HepG2 (cell line): ENCODE data around the gene TMCC1. TPM values are rescaled to one million over a fixed set of nuclear protein-coding genes. Genes with fewer than 3 reads are reported as not detected.
A peak's percentile ranks its signal among the peaks of the same experiment; 100 is the strongest.

ENCODE experiments used
- ARNT2 ChIP-seq: sonication (generic); formaldehyde crosslinking; IDR thresholded peaks from 2 replicates; pipeline ENCODE4 v1.8.0; 2022; ENCODE audit warnings: mild to moderate bottlenecking, low read depth, missing genetic modification reagents, moderate library complexity
- CREM ChIP-seq, 2 experiments: sonication (generic) in 1 of 2; formaldehyde crosslinking in 1 of 2; IDR thresholded peaks; 2 replicates each; pipeline versions ENCODE4 v1.4.0 to v1.6.1; 2016 to 2020; ENCODE audit warnings: antibody characterized with exemption in 1 of 2, mild to moderate bottlenecking in 1 of 2, missing genetic modification reagents in 1 of 2
- DMAP1 ChIP-seq: IDR thresholded peaks from 2 replicates; pipeline ENCODE4 v1.6.1; 2016
- E2F2 ChIP-seq: sonication (generic); formaldehyde crosslinking; IDR thresholded peaks from 2 replicates; pipeline ENCODE4 v1.4.0; 2020; ENCODE audit warnings: missing genetic modification reagents, borderline replicate concordance
- HNRNPLL ChIP-seq: fragments of 200-400 bp; formaldehyde crosslinking; IDR thresholded peaks from 2 replicates; pipeline ENCODE4 v1.6.1; 2017; ENCODE audit warnings: mild to moderate bottlenecking, low read depth, low read length; ENCODE audit not compliant: poor library complexity, severe bottlenecking
- IKZF4 ChIP-seq: sonication (generic); formaldehyde crosslinking; IDR thresholded peaks from 2 replicates; pipeline ENCODE4 v1.5.1; 2020; ENCODE audit warnings: borderline replicate concordance, mild to moderate bottlenecking, low read depth, missing genetic modification reagents; ENCODE audit errors: not compliant biosample characterization
- IRF2 ChIP-seq: IDR thresholded peaks from 2 replicates; pipeline ENCODE4 v1.6.1; 2018; ENCODE audit warnings: missing genetic modification reagents, missing compliant biosample characterization
- KLF15 ChIP-seq: sonication (generic); formaldehyde crosslinking; IDR thresholded peaks from 2 replicates; pipeline ENCODE4 v1.8.1; 2023; ENCODE audit warnings: borderline replicate concordance, mild to moderate bottlenecking, inconsistent platforms, missing genetic modification reagents, mixed read lengths
- MNT ChIP-seq: fragments of 450-650 bp; IDR thresholded peaks from 2 replicates; pipeline ENCODE4 v1.6.1; 2016
- PHB2 ChIP-seq: fragments of 450-650 bp; IDR thresholded peaks from 2 replicates; pipeline ENCODE4 v1.6.1; 2018; ENCODE audit not compliant: partially characterized antibody
- RARA ChIP-seq: IDR thresholded peaks from 2 replicates; pipeline ENCODE4 v1.6.1; 2016; ENCODE audit warnings: missing genetic modification reagents, missing compliant biosample characterization
- SAP130 ChIP-seq: IDR thresholded peaks from 2 replicates; pipeline ENCODE4 v1.6.1; 2016; ENCODE audit warnings: low read depth
- SP4 ChIP-seq: sonication (generic); formaldehyde crosslinking; IDR thresholded peaks from 2 replicates; pipeline ENCODE4 v1.8.1; 2023; ENCODE audit warnings: mild to moderate bottlenecking, missing genetic modification reagents
- ZFAT ChIP-seq: sonication (generic); formaldehyde crosslinking; conservative IDR thresholded peaks from 2 replicates; pipeline ENCODE4 v1.8.1; 2023; ENCODE audit warnings: missing genetic modification reagents, inconsistent platforms
- ZNF232 ChIP-seq: sonication (generic); formaldehyde crosslinking; IDR thresholded peaks from 2 replicates; pipeline ENCODE4 v1.4.0; 2020; ENCODE audit warnings: missing genetic modification reagents, borderline replicate concordance
- ZNF329 ChIP-seq: sonication (generic); formaldehyde crosslinking; IDR thresholded peaks from 2 replicates; pipeline ENCODE4 v1.9.0; 2021; ENCODE audit warnings: low read depth, mild to moderate bottlenecking, missing genetic modification reagents
- ZNF33B ChIP-seq: sonication (generic); formaldehyde crosslinking; IDR thresholded peaks from 2 replicates; pipeline ENCODE4 v1.5.1; 2020; ENCODE audit warnings: mild to moderate bottlenecking, missing genetic modification reagents
- polyA plus RNA-seq, 8 experiments: library from polyadenylated mRNA; depleted of rRNA in 3 of 8; stranded (reverse) in 7 of 8; unstranded in 1 of 8; fragments of >200 nt; fragmentation: Illumina TruSeq in 4 of 8; extraction: Trizol in 4 of 8; gene quantifications; 2 replicates each; pipeline versions ENCODE4 v1.2.1 to v1.2.3, GENCODE V29; 2011 to 2016; ENCODE audit warnings: low read depth in 4 of 8, missing spikeins in 1 of 8, mixed read lengths in 1 of 8; ENCODE audit not compliant: insufficient read depth in 1 of 8
- total RNA-seq, 5 experiments: library from RNA; depleted of rRNA; stranded (reverse); fragments of >200 nt; fragmentation: Illumina TruSeq; extraction: Trizol; gene quantifications; 2 replicates each; pipeline ENCODE4 v1.2.3, GENCODE V29; 2016; ENCODE audit warnings: low read depth in 1 of 5
- TF ChIP-seq, protein P1 (sequence below): sonication (generic); formaldehyde crosslinking; IDR thresholded peaks from 2 replicates; pipeline ENCODE4 v1.5.1; 2020; ENCODE audit warnings: missing genetic modification reagents, mild to moderate bottlenecking, borderline replicate concordance
- TF ChIP-seq, protein P2 (sequence below): sonication (generic); formaldehyde crosslinking; IDR thresholded peaks from 2 replicates; pipeline ENCODE4 v1.5.0; 2020; ENCODE audit warnings: mild to moderate bottlenecking, missing genetic modification reagents, borderline replicate concordance
- TF ChIP-seq, protein P3 (sequence below): sonication (generic); formaldehyde crosslinking; IDR thresholded peaks from 2 replicates; pipeline ENCODE4 v1.8.0; 2022; ENCODE audit warnings: missing genetic modification reagents, low read depth, mild to moderate bottlenecking, borderline replicate concordance

Gene TMCC1
- total and polyA plus RNA-seq, 2 of the 13 experiments (the other 11 are each of a cell fraction or from before 2014, with no cell fraction given), result 12.1 to 264 TPM

DNA sequence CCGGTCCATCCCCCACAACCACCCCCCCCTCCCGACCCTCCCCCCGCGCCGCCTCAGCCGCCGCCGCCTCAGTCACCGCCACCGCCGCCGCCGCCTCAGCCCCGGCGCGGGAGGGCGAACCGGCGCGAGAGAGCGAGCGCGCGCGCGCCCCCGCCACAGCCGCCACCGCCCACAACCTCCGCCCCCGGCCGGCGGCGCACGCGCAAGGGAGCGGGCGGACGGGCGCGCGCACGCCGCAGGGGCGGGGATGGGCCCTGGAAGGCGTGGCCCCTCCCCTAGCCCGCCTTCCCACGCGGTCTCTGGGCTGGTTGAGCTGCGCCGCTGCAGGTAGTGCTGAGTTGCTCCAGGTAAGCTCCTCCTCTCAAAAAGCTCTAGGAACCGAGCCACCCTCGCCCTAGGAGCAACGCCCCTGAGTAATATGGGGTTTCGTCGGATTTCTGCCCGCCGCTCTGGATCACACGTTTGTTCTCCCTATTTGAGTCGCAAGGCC lies at the start of gene TMCC1 (continued):
- TF ChIP-seq, protein P1, sequence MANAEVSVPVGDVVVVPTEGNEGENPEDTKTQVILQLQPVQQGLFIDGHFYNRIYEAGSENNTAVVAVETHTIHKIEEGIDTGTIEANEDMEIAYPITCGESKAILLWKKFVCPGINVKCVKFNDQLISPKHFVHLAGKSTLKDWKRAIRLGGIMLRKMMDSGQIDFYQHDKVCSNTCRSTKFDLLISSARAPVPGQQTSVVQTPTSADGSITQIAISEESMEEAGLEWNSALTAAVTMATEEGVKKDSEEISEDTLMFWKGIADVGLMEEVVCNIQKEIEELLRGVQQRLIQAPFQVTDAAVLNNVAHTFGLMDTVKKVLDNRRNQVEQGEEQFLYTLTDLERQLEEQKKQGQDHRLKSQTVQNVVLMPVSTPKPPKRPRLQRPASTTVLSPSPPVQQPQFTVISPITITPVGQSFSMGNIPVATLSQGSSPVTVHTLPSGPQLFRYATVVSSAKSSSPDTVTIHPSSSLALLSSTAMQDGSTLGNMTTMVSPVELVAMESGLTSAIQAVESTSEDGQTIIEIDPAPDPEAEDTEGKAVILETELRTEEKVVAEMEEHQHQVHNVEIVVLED (CRISPR knock-in tag), result peak; percentile 63; the same call in 1 of the 2 replicates
- TF ChIP-seq, protein P2, sequence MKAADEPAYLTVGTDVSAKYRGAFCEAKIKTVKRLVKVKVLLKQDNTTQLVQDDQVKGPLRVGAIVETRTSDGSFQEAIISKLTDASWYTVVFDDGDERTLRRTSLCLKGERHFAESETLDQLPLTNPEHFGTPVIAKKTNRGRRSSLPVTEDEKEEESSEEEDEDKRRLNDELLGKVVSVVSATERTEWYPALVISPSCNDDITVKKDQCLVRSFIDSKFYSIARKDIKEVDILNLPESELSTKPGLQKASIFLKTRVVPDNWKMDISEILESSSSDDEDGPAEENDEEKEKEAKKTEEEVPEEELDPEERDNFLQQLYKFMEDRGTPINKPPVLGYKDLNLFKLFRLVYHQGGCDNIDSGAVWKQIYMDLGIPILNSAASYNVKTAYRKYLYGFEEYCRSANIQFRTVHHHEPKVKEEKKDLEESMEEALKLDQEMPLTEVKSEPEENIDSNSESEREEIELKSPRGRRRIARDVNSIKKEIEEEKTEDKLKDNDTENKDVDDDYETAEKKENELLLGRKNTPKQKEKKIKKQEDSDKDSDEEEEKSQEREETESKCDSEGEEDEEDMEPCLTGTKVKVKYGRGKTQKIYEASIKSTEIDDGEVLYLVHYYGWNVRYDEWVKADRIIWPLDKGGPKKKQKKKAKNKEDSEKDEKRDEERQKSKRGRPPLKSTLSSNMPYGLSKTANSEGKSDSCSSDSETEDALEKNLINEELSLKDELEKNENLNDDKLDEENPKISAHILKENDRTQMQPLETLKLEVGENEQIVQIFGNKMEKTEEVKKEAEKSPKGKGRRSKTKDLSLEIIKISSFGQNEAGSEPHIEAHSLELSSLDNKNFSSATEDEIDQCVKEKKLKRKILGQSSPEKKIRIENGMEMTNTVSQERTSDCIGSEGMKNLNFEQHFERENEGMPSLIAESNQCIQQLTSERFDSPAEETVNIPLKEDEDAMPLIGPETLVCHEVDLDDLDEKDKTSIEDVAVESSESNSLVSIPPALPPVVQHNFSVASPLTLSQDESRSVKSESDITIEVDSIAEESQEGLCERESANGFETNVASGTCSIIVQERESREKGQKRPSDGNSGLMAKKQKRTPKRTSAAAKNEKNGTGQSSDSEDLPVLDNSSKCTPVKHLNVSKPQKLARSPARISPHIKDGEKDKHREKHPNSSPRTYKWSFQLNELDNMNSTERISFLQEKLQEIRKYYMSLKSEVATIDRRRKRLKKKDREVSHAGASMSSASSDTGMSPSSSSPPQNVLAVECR (CRISPR knock-in tag), result peak; percentile 7; the same call in 1 of the 2 replicates
- TF ChIP-seq ARNT2 (CRISPR knock-in tag) (no peak), DMAP1 (CRISPR knock-in tag) (0 out of 2 replicates have a peak, but pooled peaks have one; percentile 29), ZNF232 (CRISPR knock-in tag) (peak; percentile 59; the same call in 1 of the 2 replicates), KLF15 (no peak), ZNF33B (CRISPR knock-in tag) (0 out of 2 replicates have a peak, but pooled peaks have one; percentile 24), ZFAT (CRISPR knock-in tag) (no peak), ZNF329 (0 out of 2 replicates have a peak, but pooled peaks have one; percentile 3), IRF2 (CRISPR knock-in tag) (0 out of 2 replicates have a peak, but pooled peaks have one; percentile 41), HNRNPLL (peak; percentile 21), IKZF4 (CRISPR knock-in tag) (no peak), SAP130 (CRISPR knock-in tag) (peak; percentile 50), SP4 (CRISPR knock-in tag) (peak; percentile 67), MNT (peak; percentile 25; the same call in 1 of the 2 replicates), PHB2 (no peak), E2F2 (CRISPR knock-in tag) (0 out of 2 replicates have a peak, but pooled peaks have one; percentile 35), CREM (IDR thresholded peaks at IDR 0.05) (no peak), CREM (CRISPR knock-in tag; IDR thresholded peaks at IDR 0.05) (no peak), RARA (0 out of 2 replicates have a peak, but pooled peaks have one; percentile 20)
- TF ChIP-seq, protein P3, sequence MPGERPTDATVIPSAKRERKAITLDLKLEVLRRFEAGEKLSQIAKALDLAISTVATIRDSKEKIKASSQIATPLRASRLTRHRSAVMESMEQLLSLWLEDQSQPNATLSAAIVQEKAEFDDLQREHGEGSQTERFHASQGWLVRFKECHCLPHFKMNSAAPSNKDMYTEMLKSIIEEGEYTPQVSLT, result no peak
